H1 (cell line): ENCODE results near the gene SEC63. TPM values are rescaled to one million over a fixed set of nuclear protein-coding genes. Genes with fewer than 3 reads are reported as not detected.

ENCODE experiments used
- ASH2L ChIP-seq: fragments of 200-600, 300-600 bp; sonication (generic); IDR thresholded peaks from one replicate; pipeline ENCODE4 v1.7.1; 2017; ENCODE audit warnings: low read length
- CBX5 ChIP-seq: fragments of 300-800, 300-1000 bp; sonication (generic); IDR thresholded peaks from 2 replicates; pipeline ENCODE4 v1.7.1; 2016; ENCODE audit warnings: antibody characterized with exemption, low read length, low read depth
- CREB1 ChIP-seq: IDR thresholded peaks from 2 replicates; pipeline ENCODE4 v1.6.1; 2012; ENCODE audit warnings: inconsistent platforms
- EGR1 ChIP-seq: IDR thresholded peaks from 2 replicates; pipeline ENCODE4 v1.6.1; 2011; ENCODE audit warnings: low read depth, low read length, borderline replicate concordance
- EP300 ChIP-seq, 2 experiments: IDR thresholded peaks; 1 replicate in 1 of 2; 2 replicates in 1 of 2; pipeline ENCODE4 v1.6.1; 2011 to 2012; ENCODE audit warnings: low read depth in 2 of 2, low read length in 2 of 2, mild to moderate bottlenecking in 2 of 2, borderline replicate concordance in 1 of 2, inconsistent platforms in 1 of 2, moderate library complexity in 1 of 2
- FOSL1 ChIP-seq: IDR thresholded peaks from 2 replicates; pipeline ENCODE4 v1.6.1; 2011; ENCODE audit warnings: mild to moderate bottlenecking, low read depth, low read length, moderate library complexity; ENCODE audit not compliant: insufficient read depth
- JUND ChIP-seq: IDR thresholded peaks from 2 replicates; pipeline ENCODE4 v1.6.1; 2011; ENCODE audit warnings: mild to moderate bottlenecking, improper control_type of control experiment, low read length
- KDM4A ChIP-seq: IDR thresholded peaks from one replicate; pipeline ENCODE4 v1.7.1; 2012; ENCODE audit warnings: low read depth, mild to moderate bottlenecking, moderate library complexity, low read length, inconsistent platforms; ENCODE audit not compliant: severe bottlenecking
- KDM5A ChIP-seq: fragments of 200-600 bp; IDR thresholded peaks from 2 replicates; pipeline ENCODE4 v1.7.1; 2012; ENCODE audit warnings: mild to moderate bottlenecking, low read length, inconsistent platforms, mixed read lengths
- MAX ChIP-seq: IDR thresholded peaks from 2 replicates; pipeline ENCODE4 v1.6.1; 2012; ENCODE audit warnings: inconsistent platforms
- RBBP5 ChIP-seq: IDR thresholded peaks from 2 replicates; pipeline ENCODE4 v1.7.1; 2012; ENCODE audit warnings: low read depth, mild to moderate bottlenecking, inconsistent platforms, low read length, moderate library complexity, borderline replicate concordance
- RFX5 ChIP-seq: IDR thresholded peaks from 2 replicates; pipeline ENCODE4 v1.6.1; 2011; ENCODE audit warnings: low read depth, low read length, improper control_type of control experiment, borderline replicate concordance
- SIRT6 ChIP-seq: IDR thresholded peaks from one replicate; pipeline ENCODE4 v1.7.1; 2012; ENCODE audit warnings: low read length, inconsistent platforms
- TEAD4 ChIP-seq: IDR thresholded peaks from 2 replicates; pipeline ENCODE4 v1.6.1; 2012; ENCODE audit warnings: low read depth, low read length, inconsistent platforms, mixed read lengths
- polyA plus RNA-seq, 7 experiments: library from polyadenylated mRNA; depleted of rRNA in 3 of 7; stranded (reverse) in 5 of 7; unstranded in 2 of 7; fragments of >200 nt in 5 of 7; fragments of 200-250 nt in 2 of 7; gene quantifications; 1 replicate in 5 of 7; 2 replicates in 1 of 7; 4 replicates in 1 of 7; pipeline versions ENCODE4 v1.2.1 to v1.2.3, GENCODE V29; 2011 to 2013; ENCODE audit warnings: missing spikeins in 2 of 7, mixed read lengths in 2 of 7
- total RNA-seq: library from RNA; stranded (reverse); fragmentation: NEBNext Ultra II Directional; extraction: Animal tissue kit (Norgen Biotek cat#: 25700); gene quantifications from 2 replicates; pipeline ENCODE4 v1.2.1, GENCODE V29; 2021
- TF ChIP-seq, protein P1 (sequence below): IDR thresholded peaks from 2 replicates; pipeline ENCODE4 v1.6.1; 2012; ENCODE audit warnings: inconsistent platforms

SEC63 gene
- total and polyA plus RNA-seq, 2 of the 8 experiments (the other 6 are each of a cell fraction or from before 2014, with no cell fraction given), result 17.3 to 121 TPM

DNA sequence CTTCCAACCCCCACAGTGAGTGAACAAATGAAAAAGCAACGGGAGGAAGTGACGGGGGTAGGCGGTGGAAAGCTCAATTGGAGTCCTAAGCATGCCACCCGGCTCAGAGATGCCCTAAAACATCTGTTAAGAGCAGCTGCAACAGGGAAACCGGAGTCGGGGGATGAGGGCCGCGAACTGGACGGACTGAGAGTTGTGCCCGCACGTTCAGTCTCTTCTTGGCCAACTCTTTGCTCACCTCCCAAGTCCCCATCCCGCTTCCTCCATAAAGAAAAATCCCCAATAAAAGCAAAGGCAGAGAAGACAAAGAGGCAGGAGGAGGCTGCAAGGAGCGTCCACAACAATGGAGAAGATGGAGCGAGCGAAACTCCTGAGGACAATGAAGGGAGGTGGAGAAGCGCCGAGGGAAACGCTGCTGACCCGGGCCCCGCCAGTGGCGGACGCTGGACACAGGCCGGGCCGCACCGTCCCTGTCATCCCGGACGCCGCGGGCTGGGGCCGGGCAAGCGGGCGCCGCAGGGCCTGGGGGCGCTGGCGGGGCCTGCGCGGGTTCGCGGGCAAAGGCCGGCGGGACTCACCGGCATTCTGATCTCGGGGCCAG lies 600 bp downstream of the SEC63 start (continued):
- TF ChIP-seq CREB1 (no peak), KDM5A (no peak), MAX (no peak), KDM4A (peak; percentile 19), RFX5 (no peak), ASH2L (peak; percentile 59), EP300 (IDR thresholded peaks at IDR 0.05; ENCODE audit: borderline replicate concordance in 1 of 2, low read depth in 2 of 2, low read length in 2 of 2) (no peak), FOSL1 (no peak), TEAD4 (no peak), RBBP5 (no peak; the same call in 1 of the 2 replicates), SIRT6 (no peak), JUND (no peak), EGR1 (no peak), CBX5 (no peak)
- TF ChIP-seq, protein P1, sequence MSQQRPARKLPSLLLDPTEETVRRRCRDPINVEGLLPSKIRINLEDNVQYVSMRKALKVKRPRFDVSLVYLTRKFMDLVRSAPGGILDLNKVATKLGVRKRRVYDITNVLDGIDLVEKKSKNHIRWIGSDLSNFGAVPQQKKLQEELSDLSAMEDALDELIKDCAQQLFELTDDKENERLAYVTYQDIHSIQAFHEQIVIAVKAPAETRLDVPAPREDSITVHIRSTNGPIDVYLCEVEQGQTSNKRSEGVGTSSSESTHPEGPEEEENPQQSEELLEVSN, result no peak
